ENCODE data around the gene BMP8B. TPM values are rescaled to one million over a fixed set of nuclear protein-coding genes. Genes with fewer than 3 reads are reported as not detected.
"Not testable (repeated sequence)": the region's sequence is repeated elsewhere in the genome, so short reads cannot be mapped to it uniquely, and the experiment has no call there.

The BMP8B gene
- total and polyA plus RNA-seq, 2 donors (not counting 1 experiment from before 2014, with no cell fraction given), result 1.5 to 2.3 TPM

DNA sequence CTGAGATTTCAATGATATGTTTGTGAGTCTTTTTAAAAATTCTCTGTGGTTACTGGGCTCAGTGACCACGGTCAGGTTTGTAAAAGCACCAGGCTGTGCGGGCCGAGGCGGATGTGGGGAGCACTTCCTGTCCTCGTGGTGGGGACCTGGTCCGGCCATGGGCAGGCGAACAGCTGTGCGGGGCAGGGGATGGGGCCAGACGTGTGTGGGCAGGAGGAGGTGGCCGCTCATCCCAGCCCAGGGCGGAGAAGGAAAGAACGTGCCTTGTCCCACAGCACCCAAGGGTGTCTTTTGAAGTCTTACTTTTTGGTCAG is 12.3 kb downstream of the BMP8B start:
- H3K27me3 ChIP-seq (replicated peaks in 1 of 4; ENCODE audit: control extremely low read depth in 1 of 4, control insufficient read depth in 3 of 4, insufficient read depth in 4 of 4, low read length in 3 of 4), result no peaks in the 10 kb centered on the region
- H3K4me3 ChIP-seq (ENCODE audit: control extremely low read depth in 1 of 5, extremely low read depth in 1 of 5, insufficient read depth in 1 of 5, low read depth in 2 of 5, low read length in 4 of 5), result no peak overlapping the region
- intact Hi-C loops (cut with micrococcal nuclease), result no loop called here
- peak overlapping the region; percentile 85 for H3K27ac Mint-ChIP-seq
- H3K9me3 ChIP-seq (ENCODE audit: control extremely low read depth in 1 of 3, control insufficient read depth in 2 of 3, insufficient read depth in 1 of 3, low read length in 2 of 3), result peaks cover 0 to 3% (median 0%) of the 10 kb centered on the region in 3 donors
- no peaks in the 10 kb centered on the region for H3K9me3 Mint-ChIP-seq (ENCODE audit: insufficient read depth)
- H3K27me3 Mint-ChIP-seq, result no peaks in the 10 kb centered on the region
- peaks cover 0 to 5% of the 10 kb centered on the region in 2 donors for H3K4me1 ChIP-seq (ENCODE audit: control insufficient read depth in 2 of 2, insufficient read depth in 2 of 2, low read length in 2 of 2)
- TF ChIP-seq EZH2 (IDR thresholded peaks at IDR 0.05; ENCODE audit: borderline replicate concordance, insufficient read depth, low read depth, low read length, poor library complexity, severe bottlenecking) (no peak), CTCF (IDR thresholded peaks at IDR 0.05) (no peak)
- no peaks in the 10 kb centered on the region for H3K36me3 ChIP-seq (replicated peaks in 1 of 2; ENCODE audit: control extremely low read depth in 1 of 2, control insufficient read depth in 1 of 2, extremely low read depth in 1 of 2, insufficient read depth in 2 of 2, low read length in 1 of 2)
- POLR2A ChIA-PET, result no interaction called here
- no peak overlapping the region for H3K27ac ChIP-seq (ENCODE audit: low read length in 2 of 2)
- peak; percentile 41 for ATAC-seq (ENCODE audit: low read depth)
- no peak overlapping the region for H3K9ac ChIP-seq (ENCODE audit: low read length)
- no peak overlapping the region for H2AFZ ChIP-seq (ENCODE audit: insufficient read depth, low read depth, low read length, poor library complexity, severe bottlenecking)
- H3K4me1 Mint-ChIP-seq, result peaks cover 10% of the 10 kb centered on the region
- DNase-seq, result no peak
- H3K4me3 Mint-ChIP-seq, result peak overlapping the region; percentile 30
- no peak overlapping the region for H3K4me2 ChIP-seq (replicated peaks; ENCODE audit: low read depth, low read length, poor library complexity, severe bottlenecking)
- 26% methylated on average over 9 of the region's 12 CpGs for WGBS (ENCODE audit: insufficient coverage)
- CTCF ChIA-PET, result no interaction called here
- no peaks in the 10 kb centered on the region for H3K79me2 ChIP-seq (ENCODE audit: control insufficient read depth, insufficient read depth, low read length)
- no peaks in the 10 kb centered on the region for H4K20me1 ChIP-seq (ENCODE audit: control insufficient read depth, insufficient read depth, low read length, poor library complexity, severe bottlenecking)

- DNase-seq; H3K4me2 ChIP-seq (replicated peaks; ENCODE audit: low read depth, low read length, poor library complexity, severe bottlenecking); H3K36me3 ChIP-seq (replicated peaks in 1 of 2; ENCODE audit: control extremely low read depth in 1 of 2, control insufficient read depth in 1 of 2, extremely low read depth in 1 of 2, insufficient read depth in 2 of 2, low read length in 1 of 2); H3K27me3 ChIP-seq (replicated peaks in 1 of 4; ENCODE audit: control extremely low read depth in 1 of 4, control insufficient read depth in 3 of 4, insufficient read depth in 4 of 4, low read length in 3 of 4); H3K4me1 Mint-ChIP-seq; CTCF ChIA-PET; H3K9ac ChIP-seq (ENCODE audit: low read length); H3K4me1 ChIP-seq (ENCODE audit: control insufficient read depth in 2 of 2, insufficient read depth in 2 of 2, low read length in 2 of 2); intact Hi-C loops (cut with micrococcal nuclease); H3K4me3 ChIP-seq (ENCODE audit: control extremely low read depth in 1 of 5, extremely low read depth in 1 of 5, insufficient read depth in 1 of 5, low read depth in 2 of 5, low read length in 4 of 5); H3K4me3 Mint-ChIP-seq; H3K9me3 Mint-ChIP-seq (ENCODE audit: insufficient read depth); H4K20me1 ChIP-seq (ENCODE audit: control insufficient read depth, insufficient read depth, low read length, poor library complexity, severe bottlenecking); H2AFZ ChIP-seq (ENCODE audit: insufficient read depth, low read depth, low read length, poor library complexity, severe bottlenecking); H3K9me3 ChIP-seq (ENCODE audit: control extremely low read depth in 1 of 3, control insufficient read depth in 2 of 3, insufficient read depth in 1 of 3, low read length in 2 of 3); POLR2A ChIA-PET; H3K27me3 Mint-ChIP-seq; H3K79me2 ChIP-seq (ENCODE audit: control insufficient read depth, insufficient read depth, low read length); H3K27ac ChIP-seq (ENCODE audit: low read length in 2 of 2); ATAC-seq (ENCODE audit: low read depth): not testable (repeated sequence)
- peak overlapping the region; percentile 85 for H3K27ac Mint-ChIP-seq
- 66% methylated on average over 4 of the region's 20 CpGs for WGBS (ENCODE audit: insufficient coverage)
Measured at GRCh38 chr1:39775676-39776399, 12.8 kb downstream of the BMP8B start.

DNA sequence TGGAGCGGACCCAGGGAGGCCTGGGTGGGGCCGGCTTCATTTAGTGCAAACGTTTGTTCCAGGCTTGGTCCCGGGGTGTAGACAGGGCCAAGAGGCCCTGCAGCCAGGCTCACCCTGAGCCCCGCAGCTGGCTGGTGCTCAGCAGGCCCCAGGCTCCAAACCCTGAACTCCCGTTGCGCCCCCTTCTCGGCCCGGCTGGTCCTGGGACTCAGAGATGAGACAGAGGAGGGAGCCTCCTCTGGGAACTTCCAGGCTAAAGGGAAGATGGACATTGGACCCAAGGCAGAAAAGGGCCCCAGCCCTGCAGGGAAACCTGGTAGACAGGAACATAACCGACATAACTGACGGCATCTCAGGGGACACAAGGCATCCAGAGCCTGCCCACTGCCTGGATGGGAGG is 13.5 kb downstream of the BMP8B start:
- H3K4me1 Mint-ChIP-seq, result peaks cover 13% of the 10 kb centered on the region
- H3K27me3 ChIP-seq (replicated peaks in 1 of 4; ENCODE audit: control extremely low read depth in 1 of 4, control insufficient read depth in 3 of 4, insufficient read depth in 4 of 4, low read length in 3 of 4); H3K4me3 ChIP-seq (ENCODE audit: control extremely low read depth in 1 of 5, extremely low read depth in 1 of 5, insufficient read depth in 1 of 5, low read depth in 2 of 5, low read length in 4 of 5); POLR2A ChIA-PET; H3K36me3 ChIP-seq (replicated peaks in 1 of 2; ENCODE audit: control extremely low read depth in 1 of 2, control insufficient read depth in 1 of 2, extremely low read depth in 1 of 2, insufficient read depth in 2 of 2, low read length in 1 of 2); H3K4me2 ChIP-seq (replicated peaks; ENCODE audit: low read depth, low read length, poor library complexity, severe bottlenecking); ATAC-seq (ENCODE audit: low read depth); DNase-seq; H2AFZ ChIP-seq (ENCODE audit: insufficient read depth, low read depth, low read length, poor library complexity, severe bottlenecking); intact Hi-C loops (cut with micrococcal nuclease); H4K20me1 ChIP-seq (ENCODE audit: control insufficient read depth, insufficient read depth, low read length, poor library complexity, severe bottlenecking); H3K27ac ChIP-seq (ENCODE audit: low read length in 2 of 2); H3K9ac ChIP-seq (ENCODE audit: low read length); H3K4me1 ChIP-seq (ENCODE audit: control insufficient read depth in 2 of 2, insufficient read depth in 2 of 2, low read length in 2 of 2); H3K9me3 ChIP-seq (ENCODE audit: control extremely low read depth in 1 of 3, control insufficient read depth in 2 of 3, insufficient read depth in 1 of 3, low read length in 2 of 3); H3K27ac Mint-ChIP-seq; H3K27me3 Mint-ChIP-seq; H3K4me3 Mint-ChIP-seq; H3K79me2 ChIP-seq (ENCODE audit: control insufficient read depth, insufficient read depth, low read length); CTCF ChIA-PET; H3K9me3 Mint-ChIP-seq (ENCODE audit: insufficient read depth): not testable (repeated sequence)
- WGBS (ENCODE audit: insufficient coverage), result 98% methylated on average over 11 of the region's 11 CpGs

Data from B cell (primary cell).